GM12801 (cell line): ENCODE data around the gene RPL13A.

Source experiments
- CTCF ChIP-seq: IDR thresholded peaks from one replicate; pipeline ENCODE4 v1.5.1; 2011; ENCODE audit warnings: control low read depth; ENCODE audit not compliant: insufficient read length; ENCODE audit errors: extremely low read depth

RPL13A gene

GRCh38 chr19:49538643-49539042, 51.2 kb downstream of the RPL13A start:
- no peak for TF ChIP-seq CTCF

GRCh38 chr19:49539192-49539952, 52.0 kb downstream of the RPL13A start:
- TF ChIP-seq CTCF: no peak
